Measurements from ENCODE around the gene NARF. TPM values are rescaled to one million over a fixed set of nuclear protein-coding genes. Genes with fewer than 3 reads are reported as not detected.

Gene NARF
- polyA plus RNA-seq, 1 of the 3 experiments (the other 2 are of a cell fraction) = 128 TPM

DNA sequence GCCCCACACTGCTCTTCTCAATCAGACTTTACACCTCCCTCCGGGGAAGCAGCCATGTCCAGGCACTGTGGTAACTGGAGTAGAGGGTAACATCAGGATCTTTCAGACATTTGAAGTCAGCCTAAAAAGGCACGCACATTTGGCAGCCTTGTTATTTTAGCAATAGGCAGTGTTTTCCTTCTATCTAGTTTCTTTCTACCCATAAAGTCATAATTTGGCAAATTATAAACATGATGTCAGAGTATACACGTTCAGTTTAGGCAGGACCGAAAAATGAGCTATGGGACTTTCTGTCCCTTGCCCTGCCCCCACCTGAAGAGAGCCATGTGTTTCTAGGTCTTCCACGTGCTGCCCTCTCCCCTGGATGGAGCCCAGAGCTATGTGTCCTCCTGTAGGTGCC lies 21.1 kb downstream of the NARF start:
- no peak overlapping the region for H3K4me3 ChIP-seq (ENCODE audit: low read depth in 2 of 2, low read length in 1 of 2)
- CTCF ChIA-PET = interaction anchor here (0.9 to 5.6 kb wide), 4 partner anchors 10 to 24 kb away, joined by 3 to 35 read pairs (median 4); no protein-coding TSS in a partner anchor
- H3K27ac ChIP-seq (ENCODE audit: low read depth in 2 of 2, low read length in 1 of 2) = no peak overlapping the region
- H3F3A ChIP-seq (replicated peaks; ENCODE audit: insufficient read depth) = peaks cover 10% of the 10 kb centered on the region
- TF ChIP-seq USF2 (IDR thresholded peaks at IDR 0.05; ENCODE audit: borderline replicate concordance, low read depth, low read length) (no peak), FOXJ3 (CRISPR knock-in tag; IDR thresholded peaks at IDR 0.05) (no peak), TCF12 (IDR thresholded peaks at IDR 0.05) (no peak), CHD2 (IDR thresholded peaks at IDR 0.05; ENCODE audit: low read length, partially characterized antibody) (no peak), SMC3 (IDR thresholded peaks at IDR 0.05; ENCODE audit: low read depth, low read length) (no peak), FOSL2 (IDR thresholded peaks at IDR 0.05; ENCODE audit: borderline replicate concordance, low read depth) (no peak), RAD21 (IDR thresholded peaks at IDR 0.05; ENCODE audit: low read length) (no peak), JUND (IDR thresholded peaks at IDR 0.05) (no peak), YY1 (IDR thresholded peaks at IDR 0.05; ENCODE audit: low read depth) (no peak), FOXM1 (IDR thresholded peaks at IDR 0.05; ENCODE audit: low read depth) (no peak), EP300 (IDR thresholded peaks at IDR 0.05; ENCODE audit: borderline replicate concordance in 1 of 2, low read depth in 1 of 2, low read length in 1 of 2) (no peak), EZH2phosphoT487 (IDR thresholded peaks at IDR 0.05; ENCODE audit: borderline replicate concordance, low read depth) (no peak), TAF1 (IDR thresholded peaks at IDR 0.05; ENCODE audit: borderline replicate concordance, low read depth, low read length) (no peak), MXI1 (IDR thresholded peaks at IDR 0.05; ENCODE audit: low read depth, low read length) (no peak), GATA2 (CRISPR knock-in tag; IDR thresholded peaks at IDR 0.05) (no peak), RFX5 (IDR thresholded peaks at IDR 0.05; ENCODE audit: low read length) (no peak), NRF1 (IDR thresholded peaks at IDR 0.05; ENCODE audit: low read depth, low read length) (no peak)
- H3K9me2 ChIP-seq = no peaks in the 10 kb centered on the region
- peaks cover 44 to 61% of the 10 kb centered on the region in 2 experiments for H3K36me3 ChIP-seq (replicated peaks in 1 of 2; ENCODE audit: control insufficient read depth in 1 of 2, insufficient read depth in 2 of 2, low read length in 1 of 2)
- H3K4me2 ChIP-seq = no peak overlapping the region
- H3K9me3 ChIP-seq = no peaks in the 10 kb centered on the region
- H3K9ac ChIP-seq = no peak overlapping the region
- DNase-seq = no peak
- H3K79me2 ChIP-seq (ENCODE audit: insufficient read depth) = 0 out of 2 replicates have a peak, but pooled peaks cover 2% of the 10 kb centered on the region
- POLR2A ChIA-PET = interaction anchor here (1.7 kb wide), 1 partner anchor 13 kb away, joined by 4 read pairs; no protein-coding TSS in a partner anchor
- no peak overlapping the region for H2AFZ ChIP-seq (ENCODE audit: low read depth)
- H3K27me3 ChIP-seq (ENCODE audit: insufficient read depth) = no peaks in the 10 kb centered on the region
- H3K4me1 ChIP-seq (ENCODE audit: control insufficient read depth in 1 of 2, insufficient read depth in 2 of 2, low read depth in 1 of 2, low read length in 1 of 2) = no peaks in the 10 kb centered on the region
- no peaks in the 10 kb centered on the region for H4K20me1 ChIP-seq (ENCODE audit: insufficient read depth)
- WGBS (ENCODE audit: low lambda C conversion rate) = 94% methylated on average over 5 of the region's 5 CpGs

- H3K9ac ChIP-seq = no peak overlapping the region
- peaks cover 10% of the 10 kb centered on the region for H3F3A ChIP-seq (replicated peaks; ENCODE audit: insufficient read depth)
- DNase-seq = no peak
- H3K9me3 ChIP-seq = no peaks in the 10 kb centered on the region
- no peak overlapping the region for H3K27ac ChIP-seq (ENCODE audit: low read depth in 2 of 2, low read length in 1 of 2)
- no peak overlapping the region for H3K4me2 ChIP-seq
- no peaks in the 10 kb centered on the region for H3K79me2 ChIP-seq (ENCODE audit: insufficient read depth)
- no peak overlapping the region for H2AFZ ChIP-seq (ENCODE audit: low read depth)
- no peak overlapping the region for H3K4me3 ChIP-seq (ENCODE audit: low read depth in 2 of 2, low read length in 1 of 2)
- no peaks in the 10 kb centered on the region for H3K9me2 ChIP-seq
- H3K36me3 ChIP-seq (replicated peaks in 1 of 2; ENCODE audit: control insufficient read depth in 1 of 2, insufficient read depth in 2 of 2, low read length in 1 of 2) = peaks cover 44 to 62% of the 10 kb centered on the region in 2 experiments
- ChIA-PET POLR2A (interaction anchor here (1.7 kb wide), 1 partner anchor 12 kb away, joined by 4 read pairs; no protein-coding TSS in a partner anchor), CTCF (interaction anchor here (0.9 to 5.6 kb wide), 7 partner anchors 11 to 74 kb away, joined by 3 to 35 read pairs (median 3); no protein-coding TSS in a partner anchor)
- 100% methylated on average over 7 of the region's 9 CpGs for WGBS (ENCODE audit: low lambda C conversion rate)
- H4K20me1 ChIP-seq (ENCODE audit: insufficient read depth) = no peaks in the 10 kb centered on the region
- H3K4me1 ChIP-seq (ENCODE audit: control insufficient read depth in 1 of 2, insufficient read depth in 2 of 2, low read depth in 1 of 2, low read length in 1 of 2) = no peaks in the 10 kb centered on the region
- no peaks in the 10 kb centered on the region for H3K27me3 ChIP-seq (ENCODE audit: insufficient read depth)
- TF ChIP-seq ELF1 (IDR thresholded peaks at IDR 0.05) (no peak), RAD21 (IDR thresholded peaks at IDR 0.05; ENCODE audit: low read length) (no peak), MEF2A (IDR thresholded peaks at IDR 0.05; ENCODE audit: borderline replicate concordance, low read depth) (no peak), YY1 (IDR thresholded peaks at IDR 0.05; ENCODE audit: low read depth) (no peak), GATA2 (CRISPR knock-in tag; IDR thresholded peaks at IDR 0.05) (no peak), RCOR1 (IDR thresholded peaks at IDR 0.05; ENCODE audit: low read length) (no peak), EZH2phosphoT487 (IDR thresholded peaks at IDR 0.05; ENCODE audit: borderline replicate concordance, low read depth) (no peak), NRF1 (IDR thresholded peaks at IDR 0.05; ENCODE audit: low read depth, low read length) (no peak), GABPA (IDR thresholded peaks at IDR 0.05; ENCODE audit: low read depth) (no peak), CHD2 (IDR thresholded peaks at IDR 0.05; ENCODE audit: low read length, partially characterized antibody) (no peak), SIN3A (IDR thresholded peaks at IDR 0.05; ENCODE audit: borderline replicate concordance, low read depth, low read length) (no peak), SMC3 (IDR thresholded peaks at IDR 0.05; ENCODE audit: low read depth, low read length) (no peak), EP300 (IDR thresholded peaks at IDR 0.05; ENCODE audit: borderline replicate concordance in 1 of 2, low read depth in 1 of 2, low read length in 1 of 2) (no peak), TAF1 (IDR thresholded peaks at IDR 0.05; ENCODE audit: borderline replicate concordance, low read depth, low read length) (no peak), POLR2AphosphoS5 (IDR thresholded peaks at IDR 0.05; ENCODE audit: low read depth, low read length) (no peak), FOXM1 (IDR thresholded peaks at IDR 0.05; ENCODE audit: low read depth) (no peak), MXI1 (IDR thresholded peaks at IDR 0.05; ENCODE audit: low read depth, low read length) (no peak)
- TF ChIP-seq, protein P1, sequence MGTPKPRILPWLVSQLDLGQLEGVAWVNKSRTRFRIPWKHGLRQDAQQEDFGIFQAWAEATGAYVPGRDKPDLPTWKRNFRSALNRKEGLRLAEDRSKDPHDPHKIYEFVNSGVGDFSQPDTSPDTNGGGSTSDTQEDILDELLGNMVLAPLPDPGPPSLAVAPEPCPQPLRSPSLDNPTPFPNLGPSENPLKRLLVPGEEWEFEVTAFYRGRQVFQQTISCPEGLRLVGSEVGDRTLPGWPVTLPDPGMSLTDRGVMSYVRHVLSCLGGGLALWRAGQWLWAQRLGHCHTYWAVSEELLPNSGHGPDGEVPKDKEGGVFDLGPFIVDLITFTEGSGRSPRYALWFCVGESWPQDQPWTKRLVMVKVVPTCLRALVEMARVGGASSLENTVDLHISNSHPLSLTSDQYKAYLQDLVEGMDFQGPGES (IDR thresholded peaks at IDR 0.05; ENCODE audit: low read depth, low read length) = no peak
Observed at GRCh38 chr17:82480318-82480717, 21.8 kb downstream of the NARF start.
